ENCODE data around the gene PTPRM. TPM values are rescaled to one million over a fixed set of nuclear protein-coding genes. Genes with fewer than 3 reads are reported as not detected.

PTPRM gene
- polyA plus RNA-seq, 1 donor = 85.4 TPM

- DNase-seq (ENCODE audit: low read depth) = no peak
Measured at GRCh38 chr18:8003878-8004675, 437.0 kb downstream of the PTPRM start.

- DNase-seq (ENCODE audit: low read depth) = no peak
Measured at GRCh38 chr18:8004792-8005191, 437.7 kb downstream of the PTPRM start.

GRCh38 chr18:8005870-8006569 is 438.9 kb downstream of the PTPRM start:
- no peak for DNase-seq (ENCODE audit: low read depth)

GRCh38 chr18:8006979-8007378 is 439.9 kb downstream of the PTPRM start:
- DNase-seq (ENCODE audit: low read depth) = no peak

GRCh38 chr18:8008033-8008432 is 440.9 kb downstream of the PTPRM start:
- no peak for DNase-seq (ENCODE audit: low read depth)

GRCh38 chr18:8011361-8011760 is 444.2 kb downstream of the PTPRM start:
- no peak for DNase-seq (ENCODE audit: low read depth)

- no peak for DNase-seq (ENCODE audit: low read depth)
Measured at GRCh38 chr18:8011906-8012305, 444.8 kb downstream of the PTPRM start.

GRCh38 chr18:8018701-8019331 is 451.7 kb downstream of the PTPRM start:
- no peak for DNase-seq (ENCODE audit: low read depth)

GRCh38 chr18:8019600-8019999 is 452.5 kb downstream of the PTPRM start:
- DNase-seq (ENCODE audit: low read depth) = no peak

GRCh38 chr18:8020132-8020846 is 453.2 kb downstream of the PTPRM start:
- no peak for DNase-seq (ENCODE audit: low read depth)

GRCh38 chr18:8029061-8029460 is 461.9 kb downstream of the PTPRM start:
- no peak for DNase-seq (ENCODE audit: low read depth)

GRCh38 chr18:8029731-8030130 is 462.6 kb downstream of the PTPRM start:
- no peak for DNase-seq (ENCODE audit: low read depth)

GRCh38 chr18:8030201-8030600 is 463.1 kb downstream of the PTPRM start:
- DNase-seq (ENCODE audit: low read depth) = no peak

- no peak for DNase-seq (ENCODE audit: low read depth)
Measured at GRCh38 chr18:8031496-8031895, 464.4 kb downstream of the PTPRM start.

- no peak for DNase-seq (ENCODE audit: low read depth)
Measured at GRCh38 chr18:8034674-8035073, 467.6 kb downstream of the PTPRM start.

- DNase-seq (ENCODE audit: low read depth) = no peak
Measured at GRCh38 chr18:8036551-8036950, 469.4 kb downstream of the PTPRM start.

- DNase-seq (ENCODE audit: low read depth) = no peak
Measured at GRCh38 chr18:8037296-8037695, 470.2 kb downstream of the PTPRM start.

- DNase-seq (ENCODE audit: low read depth) = no peak
Measured at GRCh38 chr18:8040021-8040420, 472.9 kb downstream of the PTPRM start.

- no peak for DNase-seq (ENCODE audit: low read depth)
Measured at GRCh38 chr18:8041526-8042111, 474.5 kb downstream of the PTPRM start.

GRCh38 chr18:8044004-8044403 is 476.9 kb downstream of the PTPRM start:
- DNase-seq (ENCODE audit: low read depth) = no peak

GRCh38 chr18:8045160-8045883 is 478.2 kb downstream of the PTPRM start:
- no peak for DNase-seq (ENCODE audit: low read depth)

Data from forelimb muscle (tissue), 1 donor.